HepG2 (cell line): ENCODE measurements around the gene CCDC93. TPM values are rescaled to one million over a fixed set of nuclear protein-coding genes. Genes with fewer than 3 reads are reported as not detected.

Source experiments
- ATAC-seq: fragments of 200-7000 bp; cut with Tn5 transposase; 3 replicates; pipeline ENCODE4 v1.9.1; 2020; ENCODE audit warnings: mild to moderate bottlenecking, moderate library complexity
- BruUV-seq: library from RNA; stranded (reverse); fragments of 400-500 nt; replicated peaks from 2 replicates; lab custom pipeline; 2021; lab: Mats Ljungman, UMichigan
- CTCF ChIA-PET: fragments of 300-600 bp; formaldehyde crosslinking; extraction: SDS; loops from one replicate; lab custom pipeline; 2021; ENCODE audit warnings: low total read pairs, inconsistent platforms, low intra/inter-chr PET ratio; lab: Yijun Ruan, JAX
- POLR2A ChIA-PET: fragments of 350-600 bp; sonication (Branson Sonifier 250); formaldehyde crosslinking; loops from one replicate; lab custom pipeline; 2020; ENCODE audit warnings: antibody characterized with exemption, inconsistent platforms; lab: Yijun Ruan, JAX
- DNase-seq: peaks from one replicate; pipeline ENCODE4 v3.0.0-alpha.2; 2015; ENCODE audit warnings: low spot score
- FAIRE-seq: peaks from 3 replicates; lab custom pipeline; 2011; peaks lifted over from hg19 to GRCh38; lab: Jason Lieb, UNC
- H2AFZ ChIP-seq: one replicate; pipeline ENCODE4 v1.6.1; 2011; ENCODE audit warnings: low read length, inconsistent platforms
- H3K27ac ChIP-seq: fragments of 300-600 bp; 3 replicates; pipeline ENCODE4 v1.8.0; 2011; ENCODE audit warnings: mixed run types, mild to moderate bottlenecking, mixed read lengths, low read length, inconsistent platforms; ENCODE audit not compliant: insufficient read depth; ENCODE audit errors: extremely low read length
- H3K27me3 ChIP-seq, 2 experiments: fragments of 200-600 bp in 1 of 2; 2 replicates in 1 of 2; 3 replicates in 1 of 2; pipeline versions ENCODE4 v1.6.0 to v1.8.0; 2011; ENCODE audit warnings: low read length in 2 of 2, mild to moderate bottlenecking in 2 of 2, moderate library complexity in 2 of 2, inconsistent platforms in 1 of 2; ENCODE audit not compliant: insufficient read depth in 2 of 2, control insufficient read depth in 1 of 2
- H3K36me3 ChIP-seq, 2 experiments: fragments of 200-600 bp in 1 of 2; replicated peaks in 1 of 2; 2 replicates in 1 of 2; 3 replicates in 1 of 2; pipeline versions ENCODE4 v1.5.1 to v1.8.0; 2011; ENCODE audit warnings: low read length in 2 of 2, inconsistent platforms in 1 of 2; ENCODE audit not compliant: insufficient read depth in 2 of 2, control insufficient read depth in 1 of 2
- H3K4me1 ChIP-seq: 2 replicates; pipeline ENCODE4 v1.5.1; 2012; ENCODE audit warnings: low read length, inconsistent platforms; ENCODE audit not compliant: insufficient read depth
- H3K4me2 ChIP-seq: 2 replicates; pipeline ENCODE4 v1.6.0; 2011; ENCODE audit warnings: low read depth, low read length, inconsistent platforms
- H3K4me3 ChIP-seq, 3 experiments: fragments of 200-600 bp in 1 of 3; sonication (generic), shearing (Covaris generic) in 1 of 3; replicated peaks in 1 of 3; 2 replicates each; pipeline ENCODE4 v1.5.1; 2011 to 2016; ENCODE audit warnings: low read length in 3 of 3, inconsistent platforms in 2 of 3, low read depth in 2 of 3, mild to moderate bottlenecking in 2 of 3, control low read depth in 1 of 3, mixed read lengths in 1 of 3; ENCODE audit not compliant: insufficient read depth in 1 of 3
- H3K79me2 ChIP-seq: one replicate; pipeline ENCODE4 v1.6.1; 2011; ENCODE audit warnings: low read length, inconsistent platforms; ENCODE audit not compliant: insufficient read depth
- H3K9ac ChIP-seq: 2 replicates; pipeline ENCODE4 v1.6.0; 2011; ENCODE audit warnings: mild to moderate bottlenecking, low read depth, low read length, inconsistent platforms; ENCODE audit not compliant: insufficient read depth
- H3K9me3 ChIP-seq: 2 replicates; pipeline ENCODE4 v1.5.1; 2012; ENCODE audit warnings: mild to moderate bottlenecking, low read length
- H4K20me1 ChIP-seq: 2 replicates; pipeline ENCODE4 v1.6.0; 2011; ENCODE audit warnings: inconsistent platforms, mild to moderate bottlenecking, low read length, moderate library complexity; ENCODE audit not compliant: insufficient read depth
- MAFG ChIP-seq: sonication (generic); formaldehyde crosslinking; IDR thresholded peaks from 2 replicates; pipeline ENCODE4 v1.5.1; 2020; ENCODE audit warnings: mild to moderate bottlenecking, missing genetic modification reagents
- NFYC ChIP-seq: IDR thresholded peaks from 2 replicates; pipeline ENCODE4 v1.6.1; 2016; ENCODE audit warnings: missing genetic modification reagents, missing compliant biosample characterization
- NONO ChIP-seq, 2 experiments: fragments of 450-650 bp in 1 of 2; sonication (generic) in 1 of 2; formaldehyde crosslinking in 1 of 2; IDR thresholded peaks in 1 of 2; conservative IDR thresholded peaks in 1 of 2; 2 replicates each; pipeline versions ENCODE4 v1.6.1 to v1.8.0; 2017 to 2022; ENCODE audit warnings: mild to moderate bottlenecking in 1 of 2, missing genetic modification reagents in 1 of 2, moderate library complexity in 1 of 2
- PAF1 ChIP-seq: IDR thresholded peaks from 2 replicates; pipeline ENCODE4 v1.6.1; 2016; ENCODE audit warnings: missing genetic modification reagents, missing compliant biosample characterization
- TSC22D2 ChIP-seq: sonication (generic); formaldehyde crosslinking; IDR thresholded peaks from 2 replicates; pipeline ENCODE4 v1.5.1; 2020; ENCODE audit warnings: missing genetic modification reagents, mild to moderate bottlenecking, borderline replicate concordance
- ZKSCAN5 ChIP-seq: sonication (generic); formaldehyde crosslinking; IDR thresholded peaks from 2 replicates; pipeline ENCODE4 v1.5.1; 2020; ENCODE audit warnings: mild to moderate bottlenecking, missing genetic modification reagents
- ZNF138 ChIP-seq: sonication (generic); formaldehyde crosslinking; IDR thresholded peaks from 2 replicates; pipeline ENCODE4 v1.5.0; 2020; ENCODE audit warnings: mild to moderate bottlenecking, low read depth, missing genetic modification reagents
- ZNF143 ChIP-seq: sonication (generic); formaldehyde crosslinking; IDR thresholded peaks from 2 replicates; pipeline ENCODE4 v1.4.0; 2020; ENCODE audit warnings: missing genetic modification reagents
- ZNF232 ChIP-seq: sonication (generic); formaldehyde crosslinking; IDR thresholded peaks from 2 replicates; pipeline ENCODE4 v1.4.0; 2020; ENCODE audit warnings: missing genetic modification reagents, borderline replicate concordance
- ZNF317 ChIP-seq: sonication (generic); formaldehyde crosslinking; IDR thresholded peaks from 2 replicates; pipeline ENCODE4 v1.5.0; 2020; ENCODE audit warnings: mild to moderate bottlenecking, missing genetic modification reagents
- ZNF709 ChIP-seq: sonication (generic); formaldehyde crosslinking; IDR thresholded peaks from 2 replicates; pipeline ENCODE4 v1.5.0; 2020; ENCODE audit warnings: mild to moderate bottlenecking, missing genetic modification reagents
- ZZZ3 ChIP-seq: sonication (generic); formaldehyde crosslinking; IDR thresholded peaks from 2 replicates; pipeline ENCODE4 v1.4.0; 2020; ENCODE audit warnings: missing genetic modification reagents, mild to moderate bottlenecking, borderline replicate concordance
- WGBS: methylation state at CpG from one replicate; pipeline ENCODE4 v1.1.6; 2017; ENCODE audit warnings: low lambda C conversion rate; 5-methylcytosine and 5-hydroxymethylcytosine counted together
- in situ Hi-C: cut with HindIII; loops from 2 replicates; pipeline ENCODE4 v1.10.0; 2017; ENCODE audit warnings: low pct_unique_long_range_greater_than_20kb; ENCODE audit not compliant: extremely low pct_ligation_motif_present
- intact Hi-C: fragments of 100-400 bp; cut with micrococcal nuclease; formaldehyde crosslinking; loops from one replicate; pipeline ENCODE4 v1.10.0; 2022; ENCODE audit not compliant: unreplicated experiment
- polyA plus RNA-seq, 8 experiments: library from polyadenylated mRNA; depleted of rRNA in 3 of 8; stranded (reverse) in 7 of 8; unstranded in 1 of 8; fragments of >200 nt; fragmentation: Illumina TruSeq in 4 of 8; extraction: Trizol in 4 of 8; gene quantifications; 2 replicates each; pipeline versions ENCODE4 v1.2.1 to v1.2.3, GENCODE V29; 2011 to 2016; ENCODE audit warnings: low read depth in 4 of 8, missing spikeins in 1 of 8, mixed read lengths in 1 of 8; ENCODE audit not compliant: insufficient read depth in 1 of 8
- total RNA-seq, 5 experiments: library from RNA; depleted of rRNA; stranded (reverse); fragments of >200 nt; fragmentation: Illumina TruSeq; extraction: Trizol; gene quantifications; 2 replicates each; pipeline ENCODE4 v1.2.3, GENCODE V29; 2016; ENCODE audit warnings: low read depth in 1 of 5
- TF ChIP-seq, protein P1 (sequence below), 2 experiments: IDR thresholded peaks; 2 replicates each; pipeline ENCODE4 v1.6.1; 2011 to 2012; ENCODE audit warnings: low read length in 2 of 2, borderline replicate concordance in 1 of 2, low read depth in 1 of 2, mild to moderate bottlenecking in 1 of 2, moderate library complexity in 1 of 2
- TF ChIP-seq, protein P2 (sequence below): sonication (generic); formaldehyde crosslinking; IDR thresholded peaks from 2 replicates; pipeline ENCODE4 v1.4.0; 2020; ENCODE audit warnings: mild to moderate bottlenecking, missing genetic modification reagents
- TF ChIP-seq, protein P3 (sequence below): sonication (generic); formaldehyde crosslinking; IDR thresholded peaks from 2 replicates; pipeline ENCODE4 v1.8.0; 2022; ENCODE audit warnings: mild to moderate bottlenecking, missing genetic modification reagents, borderline replicate concordance
- TF ChIP-seq, protein P4 (sequence below): IDR thresholded peaks from 2 replicates; pipeline ENCODE4 v1.6.1; 2012; ENCODE audit warnings: inconsistent platforms
- TF ChIP-seq, protein P5 (sequence below): IDR thresholded peaks from 2 replicates; pipeline ENCODE4 v1.6.1; 2016; ENCODE audit warnings: missing compliant biosample characterization, missing genetic modification reagents, borderline replicate concordance

Gene CCDC93
- total and polyA plus RNA-seq, 2 of the 13 experiments (the other 11 are each of a cell fraction or from before 2014, with no cell fraction given): 37.2 to 53.2 TPM

DNA sequence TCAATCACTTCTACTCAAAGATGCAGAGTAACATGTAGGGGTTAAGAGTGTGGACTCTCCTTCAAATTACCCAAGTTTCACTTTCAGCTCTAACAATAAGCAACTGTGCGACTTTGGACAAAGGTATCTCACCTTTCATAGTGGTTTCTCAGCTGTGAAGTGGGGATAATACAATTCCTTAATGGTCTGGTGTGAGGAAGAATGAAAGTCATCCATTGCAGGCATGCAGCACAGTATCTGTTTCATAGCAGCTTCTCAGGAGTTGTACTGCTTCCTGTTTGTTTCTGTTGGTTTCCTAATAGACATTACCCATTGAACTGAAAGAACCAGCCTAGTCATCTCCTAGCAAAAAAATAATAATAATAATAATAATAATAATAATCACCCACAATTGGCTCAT, 125.0 kb downstream of the CCDC93 start:
- FAIRE-seq (no peak), DNase-seq (no peak), ATAC-seq (no peak)
- Histone ChIP-seq H3K27ac (no peak overlapping the region), H3K36me3 (no peaks in the 10 kb centered on the region), H3K79me2 (no peaks in the 10 kb centered on the region), H3K27me3 (peaks cover 0 to 4% of the 10 kb centered on the region in 2 experiments; a peak in 1 of 5 replicates), H3K9ac (no peak overlapping the region), H3K9me3 (peaks cover 4% of the 10 kb centered on the region; the same call in 1 of the 2 replicates), H2AFZ (no peak overlapping the region), H3K4me2 (no peak overlapping the region), H3K4me1 (no peaks in the 10 kb centered on the region), H4K20me1 (no peaks in the 10 kb centered on the region), H3K4me3 (no peak overlapping the region)
- BruUV-seq: no TSS peak
- intact Hi-C loops: no loop called here
- POLR2A ChIA-PET: no interaction called here
- in situ Hi-C loops: no loop called here
- CTCF ChIA-PET: no interaction called here
- WGBS: 0% methylated on average over 1 of the region's 1 CpG
- TF ChIP-seq, protein P1, sequence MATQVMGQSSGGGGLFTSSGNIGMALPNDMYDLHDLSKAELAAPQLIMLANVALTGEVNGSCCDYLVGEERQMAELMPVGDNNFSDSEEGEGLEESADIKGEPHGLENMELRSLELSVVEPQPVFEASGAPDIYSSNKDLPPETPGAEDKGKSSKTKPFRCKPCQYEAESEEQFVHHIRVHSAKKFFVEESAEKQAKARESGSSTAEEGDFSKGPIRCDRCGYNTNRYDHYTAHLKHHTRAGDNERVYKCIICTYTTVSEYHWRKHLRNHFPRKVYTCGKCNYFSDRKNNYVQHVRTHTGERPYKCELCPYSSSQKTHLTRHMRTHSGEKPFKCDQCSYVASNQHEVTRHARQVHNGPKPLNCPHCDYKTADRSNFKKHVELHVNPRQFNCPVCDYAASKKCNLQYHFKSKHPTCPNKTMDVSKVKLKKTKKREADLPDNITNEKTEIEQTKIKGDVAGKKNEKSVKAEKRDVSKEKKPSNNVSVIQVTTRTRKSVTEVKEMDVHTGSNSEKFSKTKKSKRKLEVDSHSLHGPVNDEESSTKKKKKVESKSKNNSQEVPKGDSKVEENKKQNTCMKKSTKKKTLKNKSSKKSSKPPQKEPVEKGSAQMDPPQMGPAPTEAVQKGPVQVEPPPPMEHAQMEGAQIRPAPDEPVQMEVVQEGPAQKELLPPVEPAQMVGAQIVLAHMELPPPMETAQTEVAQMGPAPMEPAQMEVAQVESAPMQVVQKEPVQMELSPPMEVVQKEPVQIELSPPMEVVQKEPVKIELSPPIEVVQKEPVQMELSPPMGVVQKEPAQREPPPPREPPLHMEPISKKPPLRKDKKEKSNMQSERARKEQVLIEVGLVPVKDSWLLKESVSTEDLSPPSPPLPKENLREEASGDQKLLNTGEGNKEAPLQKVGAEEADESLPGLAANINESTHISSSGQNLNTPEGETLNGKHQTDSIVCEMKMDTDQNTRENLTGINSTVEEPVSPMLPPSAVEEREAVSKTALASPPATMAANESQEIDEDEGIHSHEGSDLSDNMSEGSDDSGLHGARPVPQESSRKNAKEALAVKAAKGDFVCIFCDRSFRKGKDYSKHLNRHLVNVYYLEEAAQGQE (IDR thresholded peaks at IDR 0.05; ENCODE audit: borderline replicate concordance in 1 of 2, low read depth in 1 of 2, low read length in 2 of 2): no peak
- no peak for TF ChIP-seq ZNF143
- TF ChIP-seq, protein P2, sequence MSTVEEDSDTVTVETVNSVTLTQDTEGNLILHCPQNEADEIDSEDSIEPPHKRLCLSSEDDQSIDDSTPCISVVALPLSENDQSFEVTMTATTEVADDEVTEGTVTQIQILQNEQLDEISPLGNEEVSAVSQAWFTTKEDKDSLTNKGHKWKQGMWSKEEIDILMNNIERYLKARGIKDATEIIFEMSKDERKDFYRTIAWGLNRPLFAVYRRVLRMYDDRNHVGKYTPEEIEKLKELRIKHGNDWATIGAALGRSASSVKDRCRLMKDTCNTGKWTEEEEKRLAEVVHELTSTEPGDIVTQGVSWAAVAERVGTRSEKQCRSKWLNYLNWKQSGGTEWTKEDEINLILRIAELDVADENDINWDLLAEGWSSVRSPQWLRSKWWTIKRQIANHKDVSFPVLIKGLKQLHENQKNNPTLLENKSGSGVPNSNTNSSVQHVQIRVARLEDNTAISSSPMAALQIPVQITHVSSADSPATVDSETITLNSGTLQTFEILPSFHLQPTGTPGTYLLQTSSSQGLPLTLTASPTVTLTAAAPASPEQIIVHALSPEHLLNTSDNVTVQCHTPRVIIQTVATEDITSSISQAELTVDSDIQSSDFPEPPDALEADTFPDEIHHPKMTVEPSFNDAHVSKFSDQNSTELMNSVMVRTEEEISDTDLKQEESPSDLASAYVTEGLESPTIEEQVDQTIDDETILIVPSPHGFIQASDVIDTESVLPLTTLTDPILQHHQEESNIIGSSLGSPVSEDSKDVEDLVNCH (CRISPR knock-in tag): no peak
- TF ChIP-seq, protein P3, sequence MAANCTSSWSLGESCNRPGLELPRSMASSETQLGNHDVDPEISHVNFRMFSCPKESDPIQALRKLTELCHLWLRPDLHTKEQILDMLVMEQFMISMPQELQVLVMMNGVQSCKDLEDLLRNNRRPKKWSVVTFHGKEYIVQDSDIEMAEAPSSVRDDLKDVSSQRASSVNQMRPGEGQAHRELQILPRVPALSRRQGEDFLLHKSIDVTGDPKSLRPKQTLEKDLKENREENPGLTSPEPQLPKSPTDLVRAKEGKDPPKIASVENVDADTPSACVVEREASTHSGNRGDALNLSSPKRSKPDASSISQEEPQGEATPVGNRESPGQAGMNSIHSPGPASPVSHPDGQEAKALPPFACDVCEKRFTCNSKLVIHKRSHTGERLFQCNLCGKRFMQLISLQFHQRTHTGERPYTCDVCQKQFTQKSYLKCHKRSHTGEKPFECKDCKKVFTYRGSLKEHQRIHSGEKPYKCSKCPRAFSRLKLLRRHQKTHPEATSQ: no peak
- no peak for TF ChIP-seq ZZZ3 (CRISPR knock-in tag)
- TF ChIP-seq ZNF138 (CRISPR knock-in tag): no peak
- TF ChIP-seq MAFG (CRISPR knock-in tag): no peak
- TF ChIP-seq, protein P4, sequence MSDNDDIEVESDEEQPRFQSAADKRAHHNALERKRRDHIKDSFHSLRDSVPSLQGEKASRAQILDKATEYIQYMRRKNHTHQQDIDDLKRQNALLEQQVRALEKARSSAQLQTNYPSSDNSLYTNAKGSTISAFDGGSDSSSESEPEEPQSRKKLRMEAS: no peak
- TF ChIP-seq TSC22D2 (CRISPR knock-in tag): no peak
- TF ChIP-seq ZKSCAN5 (CRISPR knock-in tag): no peak
- TF ChIP-seq NONO (IDR thresholded peaks at IDR 0.05): no peak
- TF ChIP-seq NONO (CRISPR knock-in tag; conservative IDR thresholded peaks at IDR 0.05): no peak
- no peak for TF ChIP-seq ZNF232 (CRISPR knock-in tag)
- TF ChIP-seq ZNF709 (CRISPR knock-in tag): no peak
- TF ChIP-seq, protein P5, sequence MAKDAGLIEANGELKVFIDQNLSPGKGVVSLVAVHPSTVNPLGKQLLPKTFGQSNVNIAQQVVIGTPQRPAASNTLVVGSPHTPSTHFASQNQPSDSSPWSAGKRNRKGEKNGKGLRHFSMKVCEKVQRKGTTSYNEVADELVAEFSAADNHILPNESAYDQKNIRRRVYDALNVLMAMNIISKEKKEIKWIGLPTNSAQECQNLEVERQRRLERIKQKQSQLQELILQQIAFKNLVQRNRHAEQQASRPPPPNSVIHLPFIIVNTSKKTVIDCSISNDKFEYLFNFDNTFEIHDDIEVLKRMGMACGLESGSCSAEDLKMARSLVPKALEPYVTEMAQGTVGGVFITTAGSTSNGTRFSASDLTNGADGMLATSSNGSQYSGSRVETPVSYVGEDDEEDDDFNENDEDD (CRISPR knock-in tag): no peak
- TF ChIP-seq ZNF317 (CRISPR knock-in tag): no peak
- no peak for TF ChIP-seq PAF1
- no peak for TF ChIP-seq NFYC (CRISPR knock-in tag)
